Activated CD8-positive, alpha-beta T cell treated with anti-CD3 and anti-CD28 coated beads for 36 hours (primary cell): ENCODE data around the gene KLHL25. TPM values are rescaled to one million over a fixed set of nuclear protein-coding genes. Genes with fewer than 3 reads are reported as not detected.

Source experiments
- ATAC-seq: fragments of 200-7000 bp; cut with Tn5 transposase; one replicate; pipeline ENCODE4 v1.10.0; 2021; ENCODE audit warnings: mild to moderate bottlenecking, moderate library complexity
- CTCF ChIA-PET: fragments of 350-600 bp; sonication (Branson Sonifier 250); formaldehyde crosslinking; loops from one replicate; lab custom pipeline; 2021; ENCODE audit warnings: antibody characterized with exemption; lab: Charles Lee
- POLR2A ChIA-PET: fragments of 350-600 bp; sonication (Branson Sonifier 250); formaldehyde crosslinking; loops from one replicate; lab custom pipeline; 2021; ENCODE audit warnings: antibody characterized with exemption; lab: Charles Lee
- DNase-seq: peaks from one replicate; pipeline ENCODE4 v3.0.0-alpha.2; 2020
- H3K27ac Mint-ChIP-seq: one replicate; pipeline ENCODE4 v1.8.0; 2021; ENCODE audit warnings: mild to moderate bottlenecking, mixed read lengths
- H3K27me3 Mint-ChIP-seq: one replicate; pipeline ENCODE4 v1.8.0; 2021; ENCODE audit warnings: mixed read lengths
- H3K36me3 Mint-ChIP-seq: one replicate; pipeline ENCODE4 v1.8.0; 2021; ENCODE audit warnings: low read depth, mixed read lengths
- H3K4me1 Mint-ChIP-seq: one replicate; pipeline ENCODE4 v1.8.0; 2021; ENCODE audit warnings: low read depth, mixed read lengths
- H3K4me3 Mint-ChIP-seq: one replicate; pipeline ENCODE4 v1.8.0; 2021; ENCODE audit warnings: mild to moderate bottlenecking, moderate library complexity, mixed read lengths
- H3K9me3 Mint-ChIP-seq: one replicate; pipeline ENCODE4 v1.8.0; 2021; ENCODE audit warnings: mixed read lengths
- intact Hi-C: fragments of 100-400 bp; cut with micrococcal nuclease; formaldehyde crosslinking; loops from one replicate; pipeline ENCODE4 v1.10.0; 2022
- total RNA-seq, 2 experiments: library from RNA; stranded (reverse); gene quantifications; one replicate each; pipeline ENCODE4 v1.2.3, GENCODE V29; 2021
- TF ChIP-seq, protein P1 (sequence below): fragments of 200-600 bp; IDR thresholded peaks from one replicate; pipeline ENCODE4 v1.8.0; 2022; ENCODE audit warnings: antibody characterized with exemption, mild to moderate bottlenecking

Gene KLHL25
- total RNA-seq, 2 experiments from 2014 or later, result 2.9 to 3.3 TPM

DNA sequence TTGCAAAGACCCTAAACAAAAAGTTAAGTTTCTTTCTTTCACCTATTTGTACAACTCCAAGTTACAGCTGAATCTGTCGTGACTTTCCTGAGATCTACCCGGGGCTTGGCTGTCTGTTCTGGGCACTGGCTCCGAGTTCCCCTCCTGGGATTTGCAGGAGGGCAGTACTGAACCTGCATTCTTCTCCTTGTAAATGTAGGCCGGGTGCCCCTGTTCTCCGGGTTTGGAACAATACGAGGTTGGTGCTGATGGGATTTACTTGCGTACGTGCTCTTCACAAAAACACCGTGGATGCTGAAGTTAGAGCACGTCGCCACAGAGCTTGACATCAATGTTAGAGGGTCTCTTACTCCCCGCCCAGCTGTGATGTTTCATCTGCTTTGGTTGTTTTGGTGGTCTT lies 48.1 kb downstream of the KLHL25 start:
- POLR2A ChIA-PET, result no interaction called here
- Mint-ChIP-seq H3K4me1 (peaks cover 14% of the 10 kb centered on the region), H3K9me3 (no peaks in the 10 kb centered on the region), H3K27ac (peak overlapping the region; percentile 60), H3K36me3 (peaks cover 30% of the 10 kb centered on the region), H3K4me3 (no peak overlapping the region), H3K27me3 (no peaks in the 10 kb centered on the region)
- intact Hi-C loops, result no loop called here
- ATAC-seq, result no peak
- TF ChIP-seq, protein P1, sequence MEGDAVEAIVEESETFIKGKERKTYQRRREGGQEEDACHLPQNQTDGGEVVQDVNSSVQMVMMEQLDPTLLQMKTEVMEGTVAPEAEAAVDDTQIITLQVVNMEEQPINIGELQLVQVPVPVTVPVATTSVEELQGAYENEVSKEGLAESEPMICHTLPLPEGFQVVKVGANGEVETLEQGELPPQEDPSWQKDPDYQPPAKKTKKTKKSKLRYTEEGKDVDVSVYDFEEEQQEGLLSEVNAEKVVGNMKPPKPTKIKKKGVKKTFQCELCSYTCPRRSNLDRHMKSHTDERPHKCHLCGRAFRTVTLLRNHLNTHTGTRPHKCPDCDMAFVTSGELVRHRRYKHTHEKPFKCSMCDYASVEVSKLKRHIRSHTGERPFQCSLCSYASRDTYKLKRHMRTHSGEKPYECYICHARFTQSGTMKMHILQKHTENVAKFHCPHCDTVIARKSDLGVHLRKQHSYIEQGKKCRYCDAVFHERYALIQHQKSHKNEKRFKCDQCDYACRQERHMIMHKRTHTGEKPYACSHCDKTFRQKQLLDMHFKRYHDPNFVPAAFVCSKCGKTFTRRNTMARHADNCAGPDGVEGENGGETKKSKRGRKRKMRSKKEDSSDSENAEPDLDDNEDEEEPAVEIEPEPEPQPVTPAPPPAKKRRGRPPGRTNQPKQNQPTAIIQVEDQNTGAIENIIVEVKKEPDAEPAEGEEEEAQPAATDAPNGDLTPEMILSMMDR, result no peak
- CTCF ChIA-PET, result interaction anchor here (1.5 kb wide), 1 partner anchor 9 kb away, joined by 3 read pairs; no protein-coding TSS in a partner anchor
- no peak for DNase-seq

DNA sequence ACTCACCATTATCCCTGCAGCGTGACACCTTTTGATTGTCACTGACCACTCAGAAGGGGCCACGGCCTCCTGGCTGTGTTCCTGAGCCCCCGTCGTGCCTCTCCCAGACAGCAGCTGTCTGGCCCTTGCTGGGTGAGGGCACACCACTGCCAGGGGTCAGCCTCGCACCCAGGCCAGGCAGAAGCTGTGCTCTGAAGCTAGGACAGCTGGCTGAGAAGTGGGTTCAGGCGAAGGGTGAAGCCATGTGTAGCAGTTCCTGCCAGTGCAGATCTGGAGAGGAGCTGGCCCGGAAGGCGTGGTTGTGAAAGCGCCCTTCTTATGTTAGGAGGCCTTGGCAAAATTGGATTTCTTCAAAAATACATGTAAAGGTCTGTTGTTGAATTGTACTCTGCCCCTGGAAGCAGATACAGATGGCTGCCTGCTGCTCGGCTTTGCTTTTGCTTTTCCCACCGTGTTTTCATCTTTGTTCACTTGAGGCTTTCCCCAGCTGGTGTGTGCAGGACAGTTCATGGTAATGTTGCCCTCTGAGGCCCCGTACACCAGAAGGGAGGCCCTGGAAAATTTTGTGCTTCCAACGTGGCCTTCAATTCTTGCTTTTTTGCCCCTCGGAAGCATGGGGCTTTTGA lies 49.1 kb downstream of the KLHL25 start:
- TF ChIP-seq, protein P1, result no peak
- Mint-ChIP-seq H3K27ac (no peak overlapping the region), H3K27me3 (no peaks in the 10 kb centered on the region), H3K9me3 (no peaks in the 10 kb centered on the region), H3K36me3 (peaks cover 32% of the 10 kb centered on the region), H3K4me3 (no peak overlapping the region), H3K4me1 (peaks cover 4% of the 10 kb centered on the region)
- intact Hi-C loops, result no loop called here
- POLR2A ChIA-PET, result no interaction called here
- CTCF ChIA-PET, result interaction anchor here (1.5 kb wide), 1 partner anchor 10 kb away, joined by 3 read pairs; no protein-coding TSS in a partner anchor
- ATAC-seq, result no peak
- no peak for DNase-seq

DNA sequence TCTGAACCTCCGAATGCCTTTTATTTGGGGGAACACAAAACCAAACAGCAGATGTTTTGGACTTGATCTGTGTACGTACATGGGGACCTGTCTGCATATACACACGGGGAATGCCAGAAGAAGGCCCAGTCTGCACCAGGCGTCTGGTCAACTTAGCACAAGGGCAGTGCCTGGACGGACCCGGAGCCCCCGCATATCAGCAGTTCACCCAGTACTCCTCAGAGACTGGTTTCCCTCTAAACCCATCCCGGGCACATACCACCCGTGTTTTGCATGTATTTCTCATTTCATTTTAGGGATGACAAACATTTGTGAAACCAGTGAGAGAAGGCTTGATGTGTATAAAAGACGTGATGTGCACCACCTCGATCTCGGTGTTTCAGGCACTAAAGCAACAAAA lies 49.7 kb downstream of the KLHL25 start:
- Mint-ChIP-seq H3K9me3 (no peaks in the 10 kb centered on the region), H3K4me3 (no peak overlapping the region), H3K36me3 (peaks cover 35% of the 10 kb centered on the region), H3K27ac (no peak overlapping the region), H3K4me1 (no peaks in the 10 kb centered on the region), H3K27me3 (no peaks in the 10 kb centered on the region)
- POLR2A ChIA-PET, result no interaction called here
- CTCF ChIA-PET, result no interaction called here
- intact Hi-C loops, result no loop called here
- TF ChIP-seq, protein P1, result no peak
- DNase-seq (no peak), ATAC-seq (no peak)

DNA sequence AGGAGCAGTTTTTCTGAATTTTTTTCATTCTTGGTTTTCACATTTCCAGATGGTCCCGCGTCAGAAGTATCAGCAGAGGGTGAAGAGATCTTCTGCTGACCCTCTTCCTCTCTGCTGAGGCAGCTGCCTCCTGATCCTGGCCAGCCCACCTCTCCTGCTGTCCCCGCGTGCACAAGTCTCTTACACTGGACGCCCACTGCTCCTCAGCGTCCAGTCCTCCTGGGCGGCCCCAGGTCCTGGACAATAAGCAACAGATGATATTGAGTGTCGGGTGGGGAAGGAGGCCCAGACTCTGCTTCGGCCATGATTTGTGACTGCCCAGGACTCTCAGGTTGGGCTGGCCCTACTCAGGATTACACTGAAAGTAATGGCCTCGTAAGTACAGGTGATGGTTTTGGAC lies 50.1 kb downstream of the KLHL25 start:
- peaks cover 35% of the 10 kb centered on the region for H3K36me3 Mint-ChIP-seq
- ChIA-PET POLR2A (no interaction called here), CTCF (no interaction called here)
- intact Hi-C loops, result no loop called here
- H3K9me3 Mint-ChIP-seq, result no peaks in the 10 kb centered on the region
- H3K27me3 Mint-ChIP-seq, result no peaks in the 10 kb centered on the region
- no peaks in the 10 kb centered on the region for H3K4me1 Mint-ChIP-seq
- DNase-seq, result no peak
- peak overlapping the region; percentile 46 for H3K27ac Mint-ChIP-seq
- no peak overlapping the region for H3K4me3 Mint-ChIP-seq
- no peak for ATAC-seq
- TF ChIP-seq, protein P1, result no peak

DNA sequence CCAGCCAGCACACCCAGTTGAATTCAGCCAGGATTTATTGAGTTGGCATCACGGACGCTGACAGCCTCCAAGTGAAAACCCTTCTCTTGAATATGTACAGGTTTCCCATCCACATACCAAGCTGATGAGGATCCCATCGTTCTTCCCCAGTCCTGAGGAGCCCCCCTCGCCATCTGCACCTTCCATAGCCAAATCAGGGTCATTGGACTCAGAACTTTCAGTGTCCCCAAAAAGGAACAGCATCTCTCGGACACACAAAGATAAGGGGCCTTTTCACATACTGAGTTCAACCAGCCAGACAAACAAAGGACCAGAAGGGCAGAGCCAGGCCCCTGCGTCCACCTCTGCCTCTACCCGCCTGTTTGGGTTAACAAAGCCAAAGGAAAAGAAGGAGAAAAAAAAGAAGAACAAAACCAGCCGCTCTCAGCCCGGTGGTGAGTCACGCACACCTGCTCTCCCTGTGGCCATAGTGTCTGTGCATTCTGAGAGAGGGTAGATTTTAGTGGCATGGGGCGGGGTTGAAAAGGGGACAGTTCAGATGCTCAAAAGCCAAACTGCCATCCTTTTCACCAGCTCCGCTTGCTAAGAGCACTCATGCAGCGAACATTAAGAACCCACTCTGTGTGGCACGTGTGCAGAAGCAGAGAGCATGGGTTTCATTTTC lies 51.2 kb downstream of the KLHL25 start:
- H3K9me3 Mint-ChIP-seq, result no peaks in the 10 kb centered on the region
- peak overlapping the region; percentile 38 for H3K27ac Mint-ChIP-seq
- no peak for ATAC-seq

More for the DNA sequence above, 51.2 kb downstream of the KLHL25 start:
- CTCF ChIA-PET, result interaction anchor here (1.7 kb wide), 1 partner anchor 14 kb away, joined by 8 read pairs; no protein-coding TSS in a partner anchor
- TF ChIP-seq, protein P1, result no peak
- H3K27me3 Mint-ChIP-seq, result no peaks in the 10 kb centered on the region
- POLR2A ChIA-PET, result no interaction called here
- DNase-seq, result no peak
- H3K36me3 Mint-ChIP-seq, result peaks cover 40% of the 10 kb centered on the region
- no peak overlapping the region for H3K4me3 Mint-ChIP-seq
- H3K4me1 Mint-ChIP-seq, result no peaks in the 10 kb centered on the region
- intact Hi-C loops, result no loop called here
